NCI-H2227 (cell line): ENCODE results near the gene GAS6.
"Not testable (repeated sequence)": the region's sequence is repeated elsewhere in the genome, so short reads cannot be mapped to it uniquely, and the experiment has no call there.

ENCODE experiments used
- DNase-seq: peaks from one replicate; lab custom pipeline; 2025; ENCODE audit not compliant: unreplicated experiment; lab: John Stamatoyannopoulos, UW

The GAS6 gene

DNA sequence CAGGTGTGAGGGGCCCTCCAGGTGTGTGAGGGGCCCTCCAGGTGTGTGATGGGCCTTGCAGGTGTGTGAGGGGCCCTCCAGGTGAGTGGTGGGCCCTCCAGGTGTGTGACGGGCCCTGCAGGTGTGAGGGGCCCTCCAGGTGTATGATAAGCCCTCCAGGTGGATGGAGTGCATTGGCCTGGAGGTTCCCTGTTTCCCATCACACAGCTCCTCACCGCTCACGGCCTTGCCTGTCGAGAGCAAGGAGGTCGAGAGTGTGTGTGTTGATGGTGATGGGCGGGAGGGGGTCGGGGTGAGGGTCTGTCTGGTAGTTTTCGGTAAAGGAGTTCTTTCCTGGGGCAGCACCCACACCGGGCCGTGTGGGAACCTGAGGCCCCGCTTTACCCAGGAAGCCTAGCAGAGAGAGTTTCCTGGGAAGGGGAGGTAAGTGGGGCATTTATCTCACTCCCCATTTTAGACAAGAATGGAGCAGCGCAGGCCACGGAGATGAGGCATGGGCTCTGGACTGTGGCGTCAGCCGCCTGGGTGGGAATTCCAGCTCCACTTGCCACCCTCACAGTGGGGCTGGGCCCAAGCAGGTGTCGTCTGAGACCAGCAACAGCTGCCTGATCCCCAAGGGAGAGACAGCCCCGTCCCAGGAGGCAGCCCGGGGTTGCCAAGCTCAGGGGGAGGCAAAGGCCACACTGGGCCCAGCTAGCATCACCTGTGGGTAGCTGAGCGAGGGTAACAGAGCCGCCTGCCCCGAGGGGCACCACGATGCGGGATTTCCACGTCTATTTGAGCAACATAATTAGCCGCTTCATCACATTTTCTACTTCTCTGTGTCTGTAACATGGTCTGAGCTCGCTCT lies 10.9 kb upstream of the GAS6 start:
- no peak for DNase-seq

- DNase-seq: no peak
These were observed 10.3 kb upstream of the GAS6 start for GRCh38 chr13:113874177-113874576.

GRCh38 chr13:113869263-113869662 lies 5.4 kb upstream of the GAS6 start:
- no peak for DNase-seq

DNA sequence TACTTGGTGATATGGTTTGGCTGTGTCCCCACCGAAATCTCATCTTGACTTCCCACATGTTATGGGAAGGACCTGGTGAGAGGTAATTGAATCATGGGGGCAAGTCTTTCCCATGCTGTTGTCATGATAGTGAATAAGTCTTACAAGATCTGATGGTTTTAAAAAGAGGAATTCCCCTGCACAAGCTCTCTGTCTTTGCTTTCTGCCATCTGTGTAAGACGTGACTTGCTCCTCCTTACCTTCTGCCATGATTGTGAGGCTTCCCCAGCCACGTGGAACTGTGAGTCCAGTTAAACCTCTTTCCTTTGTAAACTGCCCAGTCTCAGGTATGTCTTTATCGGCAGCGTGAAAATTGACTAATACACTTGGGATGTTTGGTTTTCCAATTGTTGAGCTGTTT lies 4.0 kb upstream of the GAS6 start:
- not testable (repeated sequence) for DNase-seq

- DNase-seq: no peak
These were observed 1.6 kb upstream of the GAS6 start for GRCh38 chr13:113865427-113865826.

DNA sequence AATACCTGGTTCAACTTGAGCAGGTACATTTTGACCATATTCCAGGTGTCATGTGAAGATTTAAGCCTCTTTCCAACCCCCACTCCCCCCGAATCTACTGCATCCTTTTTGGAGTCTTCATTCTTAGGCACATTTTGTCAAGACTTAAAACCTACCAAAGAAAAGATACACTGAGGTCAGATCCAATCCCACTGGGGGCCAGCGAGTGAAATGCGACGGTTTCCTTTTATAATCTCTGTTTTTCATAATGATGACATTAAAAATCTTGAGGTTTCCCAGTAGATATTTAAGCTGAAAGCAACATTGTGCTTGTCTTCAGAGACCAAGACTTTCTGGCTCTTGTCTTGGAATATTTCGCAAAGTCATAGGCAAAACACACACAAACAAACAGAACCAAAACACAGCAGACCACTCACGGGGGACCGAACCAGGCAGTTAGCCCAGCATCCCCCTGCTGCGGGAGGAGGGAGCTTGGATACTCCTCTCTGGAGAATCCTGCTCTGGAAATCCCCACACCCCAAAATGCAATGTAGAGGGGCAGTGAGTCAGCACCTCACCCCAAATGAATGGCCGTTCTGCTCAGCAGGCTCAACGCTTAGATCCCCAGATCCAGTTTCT lies 506 bp upstream of the GAS6 start:
- DNase-seq: no peak

GRCh38 chr13:113862931-113863523 lies 849 bp downstream of the GAS6 start:
- DNase-seq: peak; percentile 18

GRCh38 chr13:113862191-113862930 lies 1.5 kb downstream of the GAS6 start:
- no peak for DNase-seq

DNA sequence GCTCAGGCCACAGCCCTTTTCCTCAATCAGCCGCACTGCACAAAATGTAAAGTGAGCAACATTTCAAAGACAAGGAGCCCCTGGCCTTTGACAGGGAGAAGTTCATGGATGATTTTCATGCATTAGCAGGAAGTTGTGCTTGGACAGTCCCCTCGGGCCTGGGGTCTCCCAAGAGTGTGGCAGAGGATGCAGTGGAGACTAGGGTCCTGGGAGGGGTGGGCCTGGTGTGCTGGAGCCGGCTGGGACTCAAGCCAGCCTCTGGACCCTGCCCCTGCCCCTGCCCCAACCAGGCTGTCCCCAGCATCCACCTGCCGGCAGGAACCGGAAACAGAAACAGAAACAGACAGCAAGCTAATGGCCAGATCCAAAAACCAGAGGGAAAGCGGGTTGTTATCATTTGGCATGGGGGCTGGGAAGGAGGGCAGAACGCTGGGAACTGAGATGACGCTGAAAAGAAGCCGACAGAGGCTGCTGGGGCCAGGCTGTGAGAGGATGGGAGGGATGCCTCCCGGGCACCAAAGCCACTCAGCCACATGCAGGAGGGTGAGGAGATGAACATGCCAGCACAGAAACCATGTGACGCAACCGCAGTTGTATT lies 2.3 kb downstream of the GAS6 start:
- DNase-seq: no peak

DNA sequence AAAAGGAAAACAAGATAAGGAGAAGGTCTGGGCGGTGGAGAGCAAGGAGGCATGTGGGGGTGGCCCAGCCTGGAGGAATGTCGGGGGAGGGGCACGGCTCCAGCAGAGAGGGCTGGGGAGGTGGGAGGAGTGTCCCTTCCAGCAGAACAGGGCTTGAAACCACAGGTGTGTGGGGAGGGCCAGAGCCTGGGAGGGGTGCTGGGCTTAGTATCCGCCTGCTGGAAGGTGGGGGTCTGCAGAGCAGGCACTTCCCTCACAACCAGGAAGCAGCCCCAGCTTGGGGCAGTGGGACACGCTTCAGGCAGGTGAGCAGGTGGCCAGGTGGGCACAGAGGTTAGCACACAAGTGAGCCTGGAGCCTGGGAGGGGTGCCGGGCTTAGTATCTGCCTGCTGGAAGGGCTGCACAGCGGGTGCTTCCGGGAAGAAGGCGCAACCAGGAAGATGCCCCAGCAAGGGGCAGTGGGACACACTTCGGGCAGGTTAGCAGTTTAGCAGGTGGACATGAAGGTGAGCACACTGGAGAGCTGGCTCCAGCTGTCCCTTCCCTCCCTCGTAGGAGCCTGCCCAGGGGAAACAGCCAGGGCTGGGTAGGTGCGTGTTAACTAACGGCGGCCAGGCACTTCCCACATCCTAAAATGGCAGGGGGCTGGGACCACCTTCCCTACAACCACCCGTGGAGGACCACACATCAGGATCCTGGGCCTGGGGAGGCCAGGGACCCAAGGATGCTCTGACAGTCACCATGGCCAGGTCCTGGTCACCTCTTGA lies 3.0 kb downstream of the GAS6 start:
- no peak for DNase-seq

DNA sequence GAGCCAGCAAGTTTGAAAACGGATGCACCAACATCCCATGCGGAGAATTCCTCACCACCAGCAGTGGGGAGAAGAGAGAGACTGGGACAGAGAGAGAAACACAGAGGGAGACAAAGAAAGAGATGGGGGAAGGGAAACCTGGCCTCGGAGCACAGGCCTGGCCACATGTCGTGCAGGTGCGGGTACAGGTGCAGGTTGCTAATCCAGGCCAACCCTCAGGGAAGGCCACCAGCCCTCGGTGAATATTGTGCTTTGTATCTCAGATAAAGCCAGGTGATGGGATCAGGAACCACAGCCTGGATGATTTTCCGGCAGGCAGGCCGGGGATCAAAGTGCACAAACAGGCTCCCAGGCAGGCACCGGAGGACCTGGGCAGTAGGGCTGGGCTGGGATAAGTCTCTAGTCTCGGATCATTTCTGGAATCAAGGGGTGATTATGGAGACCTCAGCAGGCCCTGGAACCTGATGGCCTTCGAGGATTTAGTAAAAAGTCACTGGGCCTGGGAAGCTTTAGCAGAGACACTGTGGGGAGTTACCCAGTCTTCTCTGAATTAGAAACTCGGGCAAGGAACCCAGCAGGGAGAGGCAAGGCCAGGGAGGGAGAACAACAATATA lies 3.7 kb downstream of the GAS6 start:
- no peak for DNase-seq

GRCh38 chr13:113859311-113860050 lies 4.4 kb downstream of the GAS6 start:
- no peak for DNase-seq

- DNase-seq: no peak
These were observed 6.2 kb downstream of the GAS6 start for GRCh38 chr13:113857531-113858195.

DNA sequence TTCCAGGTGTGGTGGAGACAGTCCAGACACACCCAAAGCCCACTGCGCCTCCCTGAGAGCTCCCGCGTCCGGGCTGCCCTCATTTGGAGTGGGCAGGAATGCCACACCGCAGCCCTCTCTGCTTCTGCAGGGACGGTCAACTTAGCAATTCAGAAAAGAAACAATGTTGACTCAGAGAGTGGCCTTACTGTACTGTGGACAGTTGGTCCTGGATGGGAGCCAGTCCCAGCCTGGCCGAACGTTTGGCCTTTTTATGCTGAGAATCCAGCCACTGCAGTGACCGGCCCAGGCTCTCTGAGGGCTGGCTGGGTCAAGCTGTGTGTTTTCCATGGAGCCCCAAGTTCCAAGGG lies 7.2 kb downstream of the GAS6 start:
- DNase-seq: no peak

- DNase-seq: no peak
These were observed 7.8 kb downstream of the GAS6 start for GRCh38 chr13:113855931-113856715.

DNA sequence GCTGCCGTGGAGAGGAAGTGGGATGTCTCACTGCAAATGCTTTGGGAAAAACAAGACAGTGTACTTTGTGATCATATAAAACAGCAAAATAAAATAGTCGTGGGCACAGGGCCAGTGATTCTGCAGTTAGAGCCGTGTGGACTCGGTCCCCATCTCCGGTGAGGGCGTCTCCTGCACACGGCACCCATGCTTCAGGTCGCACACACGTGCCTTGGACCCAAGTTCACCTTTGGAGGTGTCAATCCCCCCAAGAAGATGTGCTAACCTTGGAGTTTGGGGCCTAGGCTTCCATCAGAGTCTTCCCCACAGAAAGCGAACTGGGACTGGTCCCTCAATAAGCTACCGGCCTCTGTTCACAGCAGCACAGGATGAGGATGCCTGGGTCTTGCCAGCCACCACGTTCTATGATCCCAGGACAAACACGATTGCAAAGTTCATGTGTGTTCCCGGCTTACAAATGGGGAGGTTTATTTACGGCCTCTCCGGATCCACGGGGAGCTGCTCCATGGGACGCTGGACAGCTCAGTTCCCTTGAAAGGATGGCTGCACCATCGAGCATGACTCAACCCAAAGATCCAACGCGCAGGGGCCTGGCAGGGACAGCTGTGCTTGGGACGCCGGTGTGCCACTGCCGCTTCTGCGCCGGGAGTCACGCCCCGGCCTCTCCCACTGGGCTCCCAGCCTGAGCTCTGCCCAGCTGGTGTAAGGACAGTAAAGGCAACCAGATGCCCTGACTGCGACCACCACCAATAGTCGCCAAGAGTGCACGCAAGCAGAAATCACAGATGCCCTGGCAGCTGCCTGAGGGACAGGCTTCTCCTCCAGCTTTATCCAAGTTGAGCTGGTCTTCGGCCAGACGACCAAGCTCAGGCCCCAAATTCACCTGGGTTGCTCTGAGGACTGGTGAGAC lies 8.6 kb downstream of the GAS6 start:
- no peak for DNase-seq
